Adrenal gland (tissue), 5 donors: ENCODE data around the gene TYR.
"Not testable (repeated sequence)": the region's sequence is repeated elsewhere in the genome, so short reads cannot be mapped to it uniquely, and the experiment has no call there.

ENCODE experiments used
- POLR2A ChIP-seq, 2 donors: fragments of 450-650 bp; IDR thresholded peaks; one replicate each; pipeline ENCODE4 v1.6.1; 2017; ENCODE audit warnings: antibody characterized with exemption in 2 of 2, mild to moderate bottlenecking in 2 of 2, moderate library complexity in 1 of 2
- TF ChIP-seq, protein P1 (sequence below), 6 experiments: fragments of 450-650 bp in 4 of 6; fragments of 200-600 bp in 2 of 6; sonication (generic) in 1 of 6; IDR thresholded peaks; 1 replicate in 5 of 6; 2 replicates in 1 of 6; pipeline versions ENCODE4 v1.5.1 to v1.8.0; 2016 to 2021; ENCODE audit warnings: antibody characterized with exemption in 6 of 6, mild to moderate bottlenecking in 2 of 6, moderate library complexity in 1 of 6
- donor health status: DM: no; HTN: no; CAD: no.

DNA sequence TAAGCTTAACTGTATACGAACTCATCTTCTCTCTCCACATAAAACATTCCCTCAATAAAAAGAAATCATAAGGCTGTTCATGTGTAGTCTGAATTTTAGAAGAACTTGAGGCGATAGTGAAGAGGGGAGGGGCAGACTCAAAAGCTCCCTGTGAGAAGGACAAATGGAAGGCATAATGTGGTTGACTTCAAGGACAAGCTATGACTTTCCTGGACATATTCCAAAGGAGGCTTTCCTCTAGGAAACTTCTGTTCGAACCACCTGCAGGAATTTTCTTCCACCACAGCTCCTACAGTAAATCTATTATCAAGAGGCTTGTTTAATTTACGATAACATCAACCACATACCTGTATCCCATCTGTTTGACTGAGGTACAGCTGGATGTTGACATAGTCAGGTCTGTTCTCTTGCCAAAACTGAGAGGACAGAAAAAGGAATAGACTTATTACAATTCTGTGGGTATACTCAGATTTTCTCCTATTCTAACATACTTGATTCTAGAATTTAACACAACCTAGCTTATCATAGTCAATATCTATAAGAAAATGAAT lies 159.5 kb downstream of the TYR start:
- TF ChIP-seq, protein P1, sequence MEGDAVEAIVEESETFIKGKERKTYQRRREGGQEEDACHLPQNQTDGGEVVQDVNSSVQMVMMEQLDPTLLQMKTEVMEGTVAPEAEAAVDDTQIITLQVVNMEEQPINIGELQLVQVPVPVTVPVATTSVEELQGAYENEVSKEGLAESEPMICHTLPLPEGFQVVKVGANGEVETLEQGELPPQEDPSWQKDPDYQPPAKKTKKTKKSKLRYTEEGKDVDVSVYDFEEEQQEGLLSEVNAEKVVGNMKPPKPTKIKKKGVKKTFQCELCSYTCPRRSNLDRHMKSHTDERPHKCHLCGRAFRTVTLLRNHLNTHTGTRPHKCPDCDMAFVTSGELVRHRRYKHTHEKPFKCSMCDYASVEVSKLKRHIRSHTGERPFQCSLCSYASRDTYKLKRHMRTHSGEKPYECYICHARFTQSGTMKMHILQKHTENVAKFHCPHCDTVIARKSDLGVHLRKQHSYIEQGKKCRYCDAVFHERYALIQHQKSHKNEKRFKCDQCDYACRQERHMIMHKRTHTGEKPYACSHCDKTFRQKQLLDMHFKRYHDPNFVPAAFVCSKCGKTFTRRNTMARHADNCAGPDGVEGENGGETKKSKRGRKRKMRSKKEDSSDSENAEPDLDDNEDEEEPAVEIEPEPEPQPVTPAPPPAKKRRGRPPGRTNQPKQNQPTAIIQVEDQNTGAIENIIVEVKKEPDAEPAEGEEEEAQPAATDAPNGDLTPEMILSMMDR (IDR thresholded peaks at IDR 0.05), result not testable (repeated sequence)
- not testable (repeated sequence) for TF ChIP-seq POLR2A (IDR thresholded peaks at IDR 0.05)
